GM19351 (cell line): ENCODE results near the gene DDX1.

ENCODE experiments used
- ATAC-seq: cut with Tn5 transposase; IDR thresholded peaks from one replicate; pipeline ENCODE4 v1.9.1; 2021; ENCODE audit warnings: mild to moderate bottlenecking, moderate library complexity; ENCODE audit not compliant: unreplicated experiment

Gene DDX1

GRCh38 chr2:15626967-15627366 lies 35.3 kb downstream of the DDX1 start:
- no peak for ATAC-seq

- ATAC-seq: no peak
These were observed 36.4 kb downstream of the DDX1 start for GRCh38 chr2:15627817-15628684.

GRCh38 chr2:15628899-15629855 lies 37.5 kb downstream of the DDX1 start:
- ATAC-seq: no peak

- no peak for ATAC-seq
These were observed 38.7 kb downstream of the DDX1 start for GRCh38 chr2:15630121-15630977.

GRCh38 chr2:15630978-15631719 lies 39.5 kb downstream of the DDX1 start:
- ATAC-seq: no peak

- no peak for ATAC-seq
These were observed 40.2 kb downstream of the DDX1 start for GRCh38 chr2:15631883-15632282.

GRCh38 chr2:15633043-15633970 lies 41.6 kb downstream of the DDX1 start:
- no peak for ATAC-seq

- ATAC-seq: no peak
These were observed 42.3 kb downstream of the DDX1 start for GRCh38 chr2:15633971-15634346.

- ATAC-seq: no peak
These were observed 43.3 kb downstream of the DDX1 start for GRCh38 chr2:15634846-15635490.

GRCh38 chr2:15636972-15637785 lies 45.5 kb downstream of the DDX1 start:
- peak; percentile 95 for ATAC-seq

GRCh38 chr2:15638720-15639119 lies 47.1 kb downstream of the DDX1 start:
- no peak for ATAC-seq

- ATAC-seq: no peak
These were observed 47.9 kb downstream of the DDX1 start for GRCh38 chr2:15639323-15640251.

GRCh38 chr2:15640261-15640711 lies 48.6 kb downstream of the DDX1 start:
- no peak for ATAC-seq

GRCh38 chr2:15640784-15641183 lies 49.1 kb downstream of the DDX1 start:
- ATAC-seq: no peak

GRCh38 chr2:15641530-15641982 lies 49.9 kb downstream of the DDX1 start:
- no peak for ATAC-seq

GRCh38 chr2:15642011-15642814 lies 50.5 kb downstream of the DDX1 start:
- ATAC-seq: no peak
